ENCODE data around the gene WFDC10B. TPM values are rescaled to one million over a fixed set of nuclear protein-coding genes. Genes with fewer than 3 reads are reported as not detected.

WFDC10B gene
- total RNA-seq, 3 donors from 2014 or later (not counting 1 experiment from before 2014, with no cell fraction given) = not detected

DNA sequence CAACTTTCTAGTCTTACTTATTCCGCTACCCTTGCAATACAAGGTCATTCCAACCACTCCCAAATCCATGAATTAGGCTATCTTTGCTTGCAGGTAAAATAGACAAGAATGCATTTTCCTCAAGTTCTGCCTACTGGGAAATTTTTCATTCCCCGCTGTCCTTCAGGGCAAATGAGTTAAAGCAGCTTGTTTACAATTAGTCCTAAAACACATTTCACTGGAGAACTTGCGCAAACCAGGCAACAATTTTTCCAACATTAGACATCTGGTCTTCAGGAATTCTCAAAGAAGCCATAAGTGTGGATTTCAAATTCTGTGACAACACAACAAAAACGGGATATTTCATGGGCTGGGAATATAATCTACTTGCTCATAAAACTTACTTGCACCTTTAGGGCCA is 37.8 kb upstream of the WFDC10B start:
- no peak for DNase-seq
- TF ChIP-seq, protein P1, sequence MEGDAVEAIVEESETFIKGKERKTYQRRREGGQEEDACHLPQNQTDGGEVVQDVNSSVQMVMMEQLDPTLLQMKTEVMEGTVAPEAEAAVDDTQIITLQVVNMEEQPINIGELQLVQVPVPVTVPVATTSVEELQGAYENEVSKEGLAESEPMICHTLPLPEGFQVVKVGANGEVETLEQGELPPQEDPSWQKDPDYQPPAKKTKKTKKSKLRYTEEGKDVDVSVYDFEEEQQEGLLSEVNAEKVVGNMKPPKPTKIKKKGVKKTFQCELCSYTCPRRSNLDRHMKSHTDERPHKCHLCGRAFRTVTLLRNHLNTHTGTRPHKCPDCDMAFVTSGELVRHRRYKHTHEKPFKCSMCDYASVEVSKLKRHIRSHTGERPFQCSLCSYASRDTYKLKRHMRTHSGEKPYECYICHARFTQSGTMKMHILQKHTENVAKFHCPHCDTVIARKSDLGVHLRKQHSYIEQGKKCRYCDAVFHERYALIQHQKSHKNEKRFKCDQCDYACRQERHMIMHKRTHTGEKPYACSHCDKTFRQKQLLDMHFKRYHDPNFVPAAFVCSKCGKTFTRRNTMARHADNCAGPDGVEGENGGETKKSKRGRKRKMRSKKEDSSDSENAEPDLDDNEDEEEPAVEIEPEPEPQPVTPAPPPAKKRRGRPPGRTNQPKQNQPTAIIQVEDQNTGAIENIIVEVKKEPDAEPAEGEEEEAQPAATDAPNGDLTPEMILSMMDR (IDR thresholded peaks at IDR 0.05) = no peak

DNA sequence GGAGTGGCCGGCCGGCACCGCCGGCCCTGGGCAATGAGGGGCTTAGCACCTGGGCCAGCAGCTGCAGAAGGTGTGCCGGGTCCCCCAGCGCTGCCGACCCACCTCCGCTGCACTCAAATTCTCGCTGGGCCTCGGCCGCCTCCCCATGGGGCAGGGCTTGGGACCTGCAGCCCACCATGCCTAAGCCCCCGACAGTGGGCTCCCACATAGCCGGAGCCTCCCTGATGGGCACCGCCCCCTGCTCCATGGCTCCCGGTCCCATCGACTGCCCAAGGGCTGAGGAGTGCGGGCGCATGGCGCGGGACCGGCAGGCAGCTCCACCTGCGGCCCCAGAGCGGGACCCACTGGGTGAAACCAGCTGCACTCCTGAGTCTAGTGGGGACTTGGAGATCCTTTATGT is 31.2 kb upstream of the WFDC10B start:
- Histone ChIP-seq H3K27ac (ENCODE audit: low read length) (no peak overlapping the region), H3K4me1 (ENCODE audit: control insufficient read depth, insufficient read depth, low read length) (no peaks in the 10 kb centered on the region), H3K9me3 (ENCODE audit: control insufficient read depth, insufficient read depth, low read length) (peaks cover 4% of the 10 kb centered on the region), H3K27me3 (ENCODE audit: control insufficient read depth, insufficient read depth, low read length) (peaks cover 5% of the 10 kb centered on the region), H3K4me3 (ENCODE audit: low read length) (no peak overlapping the region), H3K36me3 (ENCODE audit: control insufficient read depth, insufficient read depth, low read length) (no peaks in the 10 kb centered on the region)
- ATAC-seq (no peak), DNase-seq (no peak)
- no peak overlapping the region for H3K27ac Mint-ChIP-seq
- intact Hi-C loops (cut with micrococcal nuclease) = no loop called here
- TF ChIP-seq, protein P1 (IDR thresholded peaks at IDR 0.05) = no peak
- H3K9me3 Mint-ChIP-seq = peaks cover 4 to 8% of the 10 kb centered on the region in 2 donors
- 91% methylated on average over 22 of the region's 23 CpGs for WGBS (ENCODE audit: insufficient coverage)
- peaks cover 9% of the 10 kb centered on the region for H3K36me3 Mint-ChIP-seq
- peaks cover 20 to 41% of the 10 kb centered on the region in 2 donors for H3K27me3 Mint-ChIP-seq (ENCODE audit: low read depth in 2 of 2)
- no peak overlapping the region for H3K4me3 Mint-ChIP-seq
- no peaks in the 10 kb centered on the region for H3K4me1 Mint-ChIP-seq

More for the DNA sequence above, 37.8 kb upstream of the WFDC10B start:
- H3K27ac Mint-ChIP-seq = no peak overlapping the region
- Histone ChIP-seq H3K4me3 (ENCODE audit: low read length) (no peak overlapping the region), H3K27me3 (ENCODE audit: control insufficient read depth, insufficient read depth, low read length) (peaks cover 3% of the 10 kb centered on the region), H3K36me3 (ENCODE audit: control insufficient read depth, insufficient read depth, low read length) (no peaks in the 10 kb centered on the region), H3K9me3 (ENCODE audit: control insufficient read depth, insufficient read depth, low read length) (no peaks in the 10 kb centered on the region), H3K4me1 (ENCODE audit: control insufficient read depth, insufficient read depth, low read length) (no peaks in the 10 kb centered on the region), H3K27ac (ENCODE audit: low read length) (no peak overlapping the region)
- no peaks in the 10 kb centered on the region for H3K36me3 Mint-ChIP-seq
- 89% methylated on average over 3 of the region's 4 CpGs for WGBS (ENCODE audit: insufficient coverage)
- no peaks in the 10 kb centered on the region for H3K9me3 Mint-ChIP-seq
- no peak for ATAC-seq
- no peaks in the 10 kb centered on the region for H3K4me1 Mint-ChIP-seq
- no peak overlapping the region for H3K4me3 Mint-ChIP-seq
- peaks cover 15 to 20% of the 10 kb centered on the region in 2 donors for H3K27me3 Mint-ChIP-seq (ENCODE audit: low read depth in 2 of 2)
- intact Hi-C loops (cut with micrococcal nuclease) = no loop called here

DNA sequence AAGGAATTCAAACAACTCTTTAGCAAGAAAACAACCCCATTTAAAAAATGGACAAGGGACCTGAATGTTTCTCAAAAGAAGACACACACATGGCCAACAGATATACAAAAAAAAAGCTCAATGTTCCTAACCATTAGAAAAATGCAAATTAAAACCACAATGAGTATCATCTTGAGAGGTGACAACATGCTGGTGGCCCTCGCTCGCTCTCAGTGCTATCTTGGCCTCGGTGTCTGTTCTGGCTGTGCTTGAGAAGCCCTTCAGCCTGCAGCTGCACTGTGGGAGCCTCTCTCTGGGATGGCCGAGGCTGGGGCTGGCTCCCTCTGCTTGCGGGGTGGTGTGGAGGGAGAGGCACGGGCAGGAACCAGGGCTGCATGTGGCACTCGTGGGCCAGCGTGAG is 30.7 kb upstream of the WFDC10B start:
- no peaks in the 10 kb centered on the region for H3K4me1 Mint-ChIP-seq
- H3K27ac Mint-ChIP-seq = no peak overlapping the region
- Histone ChIP-seq H3K4me3 (ENCODE audit: low read length) (no peak overlapping the region), H3K36me3 (ENCODE audit: control insufficient read depth, insufficient read depth, low read length) (no peaks in the 10 kb centered on the region), H3K27ac (ENCODE audit: low read length) (no peak overlapping the region), H3K4me1 (ENCODE audit: control insufficient read depth, insufficient read depth, low read length) (no peaks in the 10 kb centered on the region), H3K9me3 (ENCODE audit: control insufficient read depth, insufficient read depth, low read length) (peaks cover 4% of the 10 kb centered on the region), H3K27me3 (ENCODE audit: control insufficient read depth, insufficient read depth, low read length) (peaks cover 5% of the 10 kb centered on the region)
- TF ChIP-seq, protein P1 (IDR thresholded peaks at IDR 0.05) = no peak
- intact Hi-C loops (cut with micrococcal nuclease) = no loop called here
- H3K9me3 Mint-ChIP-seq = peaks cover 4 to 10% of the 10 kb centered on the region in 2 donors
- peaks cover 9% of the 10 kb centered on the region for H3K36me3 Mint-ChIP-seq
- H3K4me3 Mint-ChIP-seq = no peak overlapping the region
- peaks cover 21 to 38% of the 10 kb centered on the region in 2 donors for H3K27me3 Mint-ChIP-seq (ENCODE audit: low read depth in 2 of 2)
- no peak for ATAC-seq
- DNase-seq = no peak
- WGBS (ENCODE audit: insufficient coverage) = 80% methylated on average over 8 of the region's 8 CpGs

DNA sequence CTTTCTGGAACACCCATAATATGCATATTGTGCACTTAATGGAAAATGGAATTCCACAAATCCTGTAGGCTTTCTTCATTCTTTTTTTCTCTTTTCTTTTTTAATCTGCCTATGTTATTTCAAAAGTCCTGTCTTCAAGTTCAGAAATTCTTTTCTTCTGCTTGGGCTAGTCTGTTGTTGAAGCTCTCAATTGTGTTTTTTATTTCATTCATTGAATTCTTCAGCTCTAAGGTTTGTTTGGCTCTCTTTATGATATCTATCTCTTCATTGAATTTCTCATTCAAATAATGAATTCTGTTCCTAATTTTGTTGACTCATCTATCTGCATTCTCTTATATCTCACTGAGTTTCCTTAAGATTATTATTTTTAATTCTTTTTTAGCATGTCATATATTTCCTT is 27.4 kb upstream of the WFDC10B start:
- TF ChIP-seq, protein P1 (IDR thresholded peaks at IDR 0.05) = no peak
- Mint-ChIP-seq H3K4me3 (no peak overlapping the region), H3K9me3 (peaks cover 4 to 10% of the 10 kb centered on the region in 2 donors), H3K36me3 (peaks cover 9% of the 10 kb centered on the region), H3K27me3 (ENCODE audit: low read depth in 2 of 2) (peaks cover 20 to 30% of the 10 kb centered on the region in 2 donors), H3K27ac (no peak overlapping the region), H3K4me1 (no peaks in the 10 kb centered on the region)
- no peaks in the 10 kb centered on the region for H3K4me1 ChIP-seq (ENCODE audit: control insufficient read depth, insufficient read depth, low read length)
- no peaks in the 10 kb centered on the region for H3K36me3 ChIP-seq (ENCODE audit: control insufficient read depth, insufficient read depth, low read length)
- no peak for ATAC-seq
- intact Hi-C loops (cut with micrococcal nuclease) = no loop called here
- H3K27ac ChIP-seq (ENCODE audit: low read length) = no peak overlapping the region
- DNase-seq = no peak
- peaks cover 2% of the 10 kb centered on the region for H3K27me3 ChIP-seq (ENCODE audit: control insufficient read depth, insufficient read depth, low read length)
- H3K4me3 ChIP-seq (ENCODE audit: low read length) = no peak overlapping the region
- H3K9me3 ChIP-seq (ENCODE audit: control insufficient read depth, insufficient read depth, low read length) = peaks cover 4% of the 10 kb centered on the region

All from natural killer cell (primary cell).